H9 (cell line): ENCODE data around the gene RBM5. TPM values are rescaled to one million over a fixed set of nuclear protein-coding genes. Genes with fewer than 3 reads are reported as not detected.

ENCODE experiments used
- DNase-seq: peaks from one replicate; pipeline ENCODE4 v3.0.0-alpha.2; 2017
- H2AFZ ChIP-seq: one replicate; pipeline ENCODE4 v1.6.1; 2013; ENCODE audit warnings: mild to moderate bottlenecking, low read length, control low read depth, moderate library complexity
- H2AK5ac ChIP-seq: 2 replicates; pipeline ENCODE4 v1.6.1; 2013; ENCODE audit warnings: low read length, control low read depth, mixed read lengths; ENCODE audit not compliant: insufficient read length
- H2BK120ac ChIP-seq: one replicate; pipeline ENCODE4 v1.6.1; 2013; ENCODE audit warnings: low read depth, mild to moderate bottlenecking, low read length, control low read depth, inconsistent platforms; ENCODE audit not compliant: poor library complexity, severe bottlenecking
- H2BK12ac ChIP-seq: 2 replicates; pipeline ENCODE4 v1.6.1; 2013; ENCODE audit warnings: low read length, control low read depth, mixed read lengths, low read depth; ENCODE audit not compliant: insufficient read length
- H2BK15ac ChIP-seq: 2 replicates; pipeline ENCODE4 v1.6.1; 2013; ENCODE audit warnings: low read depth, low read length, control low read depth
- H2BK20ac ChIP-seq: one replicate; pipeline ENCODE4 v1.6.1; 2013; ENCODE audit warnings: low read depth, mild to moderate bottlenecking, low read length, control low read depth, inconsistent platforms; ENCODE audit not compliant: poor library complexity, severe bottlenecking
- H2BK5ac ChIP-seq: 2 replicates; pipeline ENCODE4 v1.6.1; 2013; ENCODE audit warnings: low read length, control low read depth, mixed read lengths; ENCODE audit not compliant: insufficient read length
- H3K14ac ChIP-seq: 2 replicates; pipeline ENCODE4 v1.6.1; 2013; ENCODE audit warnings: low read length, control low read depth; ENCODE audit not compliant: insufficient read depth
- H3K18ac ChIP-seq: 2 replicates; pipeline ENCODE4 v1.6.1; 2013; ENCODE audit warnings: low read depth, mild to moderate bottlenecking, mixed read lengths, low read length, control low read depth; ENCODE audit not compliant: insufficient read length
- H3K23ac ChIP-seq: 2 replicates; pipeline ENCODE4 v1.6.1; 2013; ENCODE audit warnings: low read length, control low read depth, mixed read lengths, low read depth; ENCODE audit not compliant: insufficient read length
- H3K23me2 ChIP-seq: 2 replicates; pipeline ENCODE4 v1.6.1; 2013; ENCODE audit warnings: low read depth, mild to moderate bottlenecking, mixed read lengths, low read length, control low read depth; ENCODE audit not compliant: insufficient read length, poor library complexity, severe bottlenecking
- H3K27ac ChIP-seq: 2 replicates; pipeline ENCODE4 v1.5.1; 2013; ENCODE audit warnings: low read length, control low read depth, mixed read lengths, low read depth; ENCODE audit not compliant: insufficient read length
- H3K27me3 ChIP-seq: 2 replicates; pipeline ENCODE4 v1.6.1; 2013; ENCODE audit warnings: low read length, control low read depth, inconsistent platforms; ENCODE audit not compliant: insufficient read depth
- H3K4ac ChIP-seq: 2 replicates; pipeline ENCODE4 v1.6.1; 2013; ENCODE audit warnings: low read depth, mild to moderate bottlenecking, control low read depth, inconsistent platforms, low read length, moderate library complexity
- H3K4me1 ChIP-seq: 2 replicates; pipeline ENCODE4 v1.6.1; 2013; ENCODE audit warnings: low read length, control low read depth, inconsistent platforms; ENCODE audit not compliant: insufficient read depth
- H3K4me2 ChIP-seq: 2 replicates; pipeline ENCODE4 v1.6.1; 2013; ENCODE audit warnings: low read length, control low read depth, mixed read lengths; ENCODE audit not compliant: insufficient read length, insufficient read depth
- H3K56ac ChIP-seq: 2 replicates; pipeline ENCODE4 v1.6.1; 2013; ENCODE audit warnings: low read depth, mild to moderate bottlenecking, mixed read lengths, low read length, control low read depth; ENCODE audit not compliant: insufficient read length
- H3K79me1 ChIP-seq: 2 replicates; pipeline ENCODE4 v1.6.1; 2013; ENCODE audit warnings: low read depth, mild to moderate bottlenecking, moderate library complexity, low read length, control low read depth, inconsistent platforms; ENCODE audit not compliant: insufficient read depth, poor library complexity, severe bottlenecking
- H3K79me2 ChIP-seq: 2 replicates; pipeline ENCODE4 v1.6.1; 2013; ENCODE audit warnings: low read length, control low read depth, inconsistent platforms; ENCODE audit not compliant: insufficient read depth
- H3K9ac ChIP-seq: 2 replicates; pipeline ENCODE4 v1.6.1; 2013; ENCODE audit warnings: low read length, control low read depth, mixed read lengths; ENCODE audit not compliant: insufficient read length; ENCODE audit errors: extremely low read depth
- H3K9me3 ChIP-seq: one replicate; pipeline ENCODE4 v1.6.1; 2013; ENCODE audit warnings: low read depth, low read length, inconsistent platforms; ENCODE audit not compliant: control insufficient read depth
- H3T11ph ChIP-seq: one replicate; pipeline ENCODE4 v1.6.1; 2013; ENCODE audit warnings: mild to moderate bottlenecking, low read length, control low read depth, inconsistent platforms
- H4K20me1 ChIP-seq: one replicate; pipeline ENCODE4 v1.6.1; 2013; ENCODE audit not compliant: control insufficient read depth, insufficient read length, insufficient read depth
- H4K5ac ChIP-seq: 2 replicates; pipeline ENCODE4 v1.6.1; 2013; ENCODE audit warnings: low read depth, mild to moderate bottlenecking, mixed read lengths, low read length, control low read depth; ENCODE audit not compliant: insufficient read length
- H4K8ac ChIP-seq: replicated peaks from 2 replicates; pipeline ENCODE4 v1.6.1; 2013; ENCODE audit warnings: low read length, control low read depth, mixed read lengths, low read depth; ENCODE audit not compliant: insufficient read length
- H4K91ac ChIP-seq: 2 replicates; pipeline ENCODE4 v1.6.1; 2013; ENCODE audit warnings: low read depth, mild to moderate bottlenecking, moderate library complexity, mixed read lengths, low read length, control low read depth; ENCODE audit not compliant: insufficient read length
- H3K27ac Mint-ChIP-seq, 3 experiments: 2 replicates in 2 of 3; 3 replicates in 1 of 3; pipeline ENCODE4 v1.8.0; 2020 to 2021; ENCODE audit warnings: mixed read lengths in 3 of 3, mild to moderate bottlenecking in 1 of 3, moderate library complexity in 1 of 3
- H3K27me3 Mint-ChIP-seq: 2 replicates; pipeline ENCODE4 v1.8.0; 2021; ENCODE audit warnings: low read depth, mild to moderate bottlenecking, moderate library complexity, mixed read lengths
- H3K36me3 Mint-ChIP-seq, 3 experiments: 2 replicates in 2 of 3; 3 replicates in 1 of 3; pipeline ENCODE4 v1.8.0; 2020 to 2021; ENCODE audit warnings: low read depth in 3 of 3, mixed read lengths in 3 of 3; ENCODE audit not compliant: insufficient read depth in 1 of 3
- H3K4me1 Mint-ChIP-seq, 2 experiments: 2 replicates each; pipeline ENCODE4 v1.8.0; 2020; ENCODE audit warnings: mixed read lengths in 2 of 2
- H3K4me3 Mint-ChIP-seq, 2 experiments: 2 replicates in 1 of 2; 3 replicates in 1 of 2; pipeline ENCODE4 v1.8.0; 2020 to 2021; ENCODE audit warnings: mild to moderate bottlenecking in 2 of 2, mixed read lengths in 2 of 2, moderate library complexity in 1 of 2
- H3K9me3 Mint-ChIP-seq, 2 experiments: 2 replicates in 1 of 2; 3 replicates in 1 of 2; pipeline ENCODE4 v1.8.0; 2020; ENCODE audit warnings: mild to moderate bottlenecking in 2 of 2, mixed read lengths in 2 of 2, moderate library complexity in 1 of 2
- CTCF ChIP-seq: fragments of 200-600 bp; sonication (generic); conservative IDR thresholded peaks from 3 replicates; pipeline ENCODE4 v1.8.0; 2021; ENCODE audit warnings: antibody characterized with exemption, mild to moderate bottlenecking
- WGBS: extraction: QIAGEN DNeasy Blood & Tissue Kit; methylation state at CpG from one replicate; pipeline ENCODE4 v1.1.7; 2013; ENCODE audit warnings: missing lambda C conversion rate, low lambda C conversion rate, mixed read lengths; ENCODE audit not compliant: insufficient read length; ENCODE audit errors: extremely low coverage; 5-methylcytosine and 5-hydroxymethylcytosine counted together
- total RNA-seq: library from RNA; stranded (reverse); gene quantifications from 2 replicates; pipeline ENCODE4 v1.2.1, GENCODE V29; 2021

Gene RBM5
- total RNA-seq, 1 experiment from 2014 or later = 123 TPM

- H3K36me3 Mint-ChIP-seq = no peaks in the 10 kb centered on the region
- H3K14ac ChIP-seq = no peak overlapping the region
- no peak overlapping the region for H3K18ac ChIP-seq
- no peak overlapping the region for H2AFZ ChIP-seq
- no peaks in the 10 kb centered on the region for H3K79me1 ChIP-seq
- H2BK5ac ChIP-seq = no peak overlapping the region
- no peak overlapping the region for H4K5ac ChIP-seq
- H3K4me2 ChIP-seq = no peak overlapping the region
- H3K9ac ChIP-seq = no peak overlapping the region
- no peak overlapping the region for H3K56ac ChIP-seq
- peaks cover 27 to 44% of the 10 kb centered on the region in 2 experiments for H3K4me1 Mint-ChIP-seq
- H3K27me3 ChIP-seq = no peaks in the 10 kb centered on the region
- TF ChIP-seq CTCF = no peak
- no peaks in the 10 kb centered on the region for H3K23me2 ChIP-seq
- no peak overlapping the region for H2BK20ac ChIP-seq
- H3K27me3 Mint-ChIP-seq = peaks cover 10% of the 10 kb centered on the region
- H3K27ac Mint-ChIP-seq = no peak overlapping the region
- no peaks in the 10 kb centered on the region for H4K20me1 ChIP-seq
- no peak overlapping the region for H2BK120ac ChIP-seq
- H2BK15ac ChIP-seq = no peak overlapping the region
- H3T11ph ChIP-seq = no peak overlapping the region
- no peaks in the 10 kb centered on the region for H3K9me3 ChIP-seq
- H3K27ac ChIP-seq = no peak overlapping the region
- H3K9me3 Mint-ChIP-seq = no peaks in the 10 kb centered on the region
- peaks cover 3% of the 10 kb centered on the region; the same call in 1 of the 2 replicates for H3K4me1 ChIP-seq
- H4K91ac ChIP-seq = no peak overlapping the region
- H3K23ac ChIP-seq = no peak overlapping the region
- no CpG with 5 or more reads among the region's 6 CpGs for WGBS
- H2AK5ac ChIP-seq = no peak overlapping the region
- no peak overlapping the region for H3K4ac ChIP-seq
- no peaks in the 10 kb centered on the region for H3K79me2 ChIP-seq
- H4K8ac ChIP-seq = no peak overlapping the region
- no peak overlapping the region for H2BK12ac ChIP-seq
- no peak for DNase-seq
- no peak overlapping the region for H3K4me3 Mint-ChIP-seq
Measured at GRCh38 chr3:50147861-50148260, 59.1 kb downstream of the RBM5 start.
